Activated T-cell treated with anti-CD3 and anti-CD28 coated beads, Interleukin-2, amount 50 U/mL, for 72 hours (primary cell): ENCODE measurements around the gene RPUSD1. TPM values are rescaled to one million over a fixed set of nuclear protein-coding genes. Genes with fewer than 3 reads are reported as not detected.
"Not testable (repeated sequence)": the region's sequence is repeated elsewhere in the genome, so short reads cannot be mapped to it uniquely, and the experiment has no call there.

Experiments
- ATAC-seq, 2 donors: fragments of 150-1000 bp; cut with Tn5 transposase; replicated peaks in 1 of 2; 2 replicates each; pipeline ENCODE4 v1.10.0; 2021; ENCODE audit warnings: moderate library complexity in 2 of 2, mild to moderate bottlenecking in 1 of 2
- DNase-seq, 2 donors: peaks; one replicate each; pipeline ENCODE4 v3.0.0; 2021 to 2022; ENCODE audit warnings: mixed read lengths in 1 of 2
- H3K27ac Mint-ChIP-seq: one replicate; pipeline ENCODE4 v1.8.0; 2022; ENCODE audit warnings: mild to moderate bottlenecking, moderate library complexity, mixed read lengths
- H3K27me3 Mint-ChIP-seq: one replicate; pipeline ENCODE4 v1.8.0; 2022; ENCODE audit warnings: low read depth, mixed read lengths
- H3K36me3 Mint-ChIP-seq, 2 donors: one replicate each; pipeline ENCODE4 v1.8.0; 2022; ENCODE audit warnings: mixed read lengths in 2 of 2, mild to moderate bottlenecking in 1 of 2; ENCODE audit not compliant: insufficient read depth in 2 of 2
- H3K4me1 Mint-ChIP-seq: one replicate; pipeline ENCODE4 v1.8.0; 2022; ENCODE audit warnings: low read depth, mixed read lengths
- H3K4me3 Mint-ChIP-seq, 2 donors: one replicate each; pipeline ENCODE4 v1.8.0; 2022; ENCODE audit warnings: mild to moderate bottlenecking in 2 of 2, mixed read lengths in 2 of 2, moderate library complexity in 2 of 2
- H3K9me3 Mint-ChIP-seq, 2 donors: one replicate each; pipeline ENCODE4 v1.8.0; 2022; ENCODE audit warnings: mixed read lengths in 2 of 2
- total RNA-seq, 2 donors: library from RNA; stranded (reverse); gene quantifications; one replicate each; pipeline ENCODE4 v1.2.3, GENCODE V29; 2022

Gene RPUSD1
- total RNA-seq, 2 donors from 2014 or later, result 14.0 to 22.7 TPM

DNA sequence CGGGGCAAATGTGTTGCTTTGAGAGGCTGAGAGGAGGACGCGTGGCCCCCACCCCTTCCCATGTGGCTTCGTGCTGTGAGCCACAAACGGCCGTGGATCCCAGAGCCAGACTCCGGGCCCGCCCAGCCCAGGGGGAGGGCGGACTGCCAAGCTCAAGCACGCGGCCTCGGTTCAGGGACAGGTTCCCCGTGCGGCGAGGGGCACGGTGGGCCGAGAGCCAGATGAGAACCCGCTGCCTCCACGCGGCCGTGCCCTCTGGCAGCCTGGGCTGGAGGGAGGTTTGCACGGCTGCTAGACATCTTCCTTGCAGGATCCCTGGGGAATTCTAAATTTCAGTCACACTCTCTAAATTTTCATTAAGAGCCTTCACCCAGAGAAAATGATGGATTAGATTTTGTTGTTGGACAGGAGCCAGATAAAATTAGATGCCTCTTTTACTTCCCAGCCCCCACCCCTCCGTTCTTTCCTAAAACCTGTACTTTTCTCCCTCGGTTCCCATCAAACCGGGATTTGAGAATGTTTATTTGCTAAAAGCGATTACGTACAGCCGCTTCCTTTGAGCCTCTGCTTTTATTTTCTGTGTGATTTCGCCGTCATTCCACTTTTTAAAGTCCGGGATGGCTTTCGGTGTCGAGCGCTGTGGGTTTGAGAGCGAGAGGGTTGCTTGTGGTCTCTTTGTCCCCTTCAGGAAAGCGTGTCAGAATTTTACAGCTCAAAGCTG, 37.3 kb upstream of the RPUSD1 start:
- H3K36me3 Mint-ChIP-seq, result no peaks in the 10 kb centered on the region
- no peaks in the 10 kb centered on the region for H3K9me3 Mint-ChIP-seq
- H3K27ac Mint-ChIP-seq, result no peak overlapping the region
- no peaks in the 10 kb centered on the region for H3K4me1 Mint-ChIP-seq
- peak overlapping the region in 1 of 2 donors; percentile 22 for H3K4me3 Mint-ChIP-seq
- H3K27me3 Mint-ChIP-seq, result peaks cover 9% of the 10 kb centered on the region
- no peak for ATAC-seq
- DNase-seq, result no peak

DNA sequence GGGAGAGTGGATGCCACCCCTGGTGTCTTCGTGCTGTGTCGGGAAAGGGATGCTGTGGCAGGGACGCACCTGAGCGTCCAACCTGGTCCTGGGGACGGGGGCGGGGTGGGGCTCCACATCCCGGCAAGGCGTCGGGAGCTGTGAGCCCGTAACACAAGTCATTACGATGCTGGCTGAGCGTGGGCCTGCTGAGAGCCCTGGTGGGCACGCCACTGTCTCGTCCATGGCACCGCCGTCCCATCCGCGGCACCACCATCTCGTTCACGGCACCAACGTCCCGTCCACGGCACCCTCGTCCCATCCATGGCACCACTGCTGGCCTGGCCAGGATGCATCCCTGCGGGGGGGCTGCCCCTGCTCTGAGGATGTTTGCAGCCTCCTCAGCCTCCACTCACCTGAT, 36.4 kb upstream of the RPUSD1 start:
- Mint-ChIP-seq H3K27ac (no peak overlapping the region), H3K4me1 (peaks cover 7% of the 10 kb centered on the region), H3K36me3 (no peaks in the 10 kb centered on the region), H3K4me3 (no peak overlapping the region), H3K27me3 (peaks cover 9% of the 10 kb centered on the region), H3K9me3 (no peaks in the 10 kb centered on the region)
- ATAC-seq, result no peak
- no peak for DNase-seq

DNA sequence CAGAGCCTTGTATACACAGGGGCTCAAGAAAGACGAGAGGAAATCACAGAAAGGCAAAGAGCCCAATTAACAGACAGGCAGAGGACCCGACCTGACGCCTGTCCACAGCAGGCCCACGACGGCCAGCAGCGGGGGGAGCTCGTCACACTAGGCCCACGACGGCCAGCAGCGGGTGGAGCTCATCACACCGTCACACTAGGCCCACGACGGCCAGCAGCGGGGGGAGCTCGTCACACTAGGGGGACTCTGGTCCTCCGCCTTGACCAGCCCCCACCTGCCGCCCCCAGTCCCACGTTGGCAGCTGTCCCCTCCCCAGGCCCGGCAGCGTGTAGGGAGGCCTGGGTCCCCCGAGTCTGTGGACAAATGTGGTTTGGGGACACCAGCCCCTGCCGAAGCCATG, 36.0 kb upstream of the RPUSD1 start:
- no peak for ATAC-seq
- Mint-ChIP-seq H3K36me3 (no peaks in the 10 kb centered on the region), H3K9me3 (no peaks in the 10 kb centered on the region), H3K4me3 (no peak overlapping the region), H3K27me3 (peaks cover 9% of the 10 kb centered on the region), H3K4me1 (peaks cover 11% of the 10 kb centered on the region), H3K27ac (no peak overlapping the region)
- DNase-seq, result no peak

DNA sequence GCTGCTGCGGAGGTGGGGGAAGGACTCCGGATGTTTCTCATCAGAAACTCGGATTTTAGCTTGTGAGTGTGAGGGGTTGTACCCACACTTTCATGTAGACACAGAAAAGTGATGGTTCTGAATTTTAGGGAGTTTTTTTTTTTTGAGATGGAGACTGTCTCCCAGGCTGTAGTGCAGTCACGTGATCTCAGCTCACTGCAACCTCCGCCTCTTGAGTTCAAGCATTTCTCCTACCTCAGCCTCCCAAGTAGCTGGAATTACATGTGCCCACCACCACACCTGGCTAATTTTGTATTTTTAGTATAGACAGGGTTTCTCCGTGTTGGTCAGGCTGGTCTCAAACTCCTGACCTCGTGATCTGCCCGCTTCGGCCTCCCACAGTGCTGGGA, 34.7 kb upstream of the RPUSD1 start:
- no peaks in the 10 kb centered on the region for H3K36me3 Mint-ChIP-seq
- H3K27me3 Mint-ChIP-seq, result peaks cover 9% of the 10 kb centered on the region
- no peak for DNase-seq
- H3K9me3 Mint-ChIP-seq, result no peaks in the 10 kb centered on the region
- ATAC-seq, result no peak
- H3K27ac Mint-ChIP-seq, result no peak overlapping the region
- peaks cover 11% of the 10 kb centered on the region for H3K4me1 Mint-ChIP-seq
- H3K4me3 Mint-ChIP-seq, result no peak overlapping the region

DNA sequence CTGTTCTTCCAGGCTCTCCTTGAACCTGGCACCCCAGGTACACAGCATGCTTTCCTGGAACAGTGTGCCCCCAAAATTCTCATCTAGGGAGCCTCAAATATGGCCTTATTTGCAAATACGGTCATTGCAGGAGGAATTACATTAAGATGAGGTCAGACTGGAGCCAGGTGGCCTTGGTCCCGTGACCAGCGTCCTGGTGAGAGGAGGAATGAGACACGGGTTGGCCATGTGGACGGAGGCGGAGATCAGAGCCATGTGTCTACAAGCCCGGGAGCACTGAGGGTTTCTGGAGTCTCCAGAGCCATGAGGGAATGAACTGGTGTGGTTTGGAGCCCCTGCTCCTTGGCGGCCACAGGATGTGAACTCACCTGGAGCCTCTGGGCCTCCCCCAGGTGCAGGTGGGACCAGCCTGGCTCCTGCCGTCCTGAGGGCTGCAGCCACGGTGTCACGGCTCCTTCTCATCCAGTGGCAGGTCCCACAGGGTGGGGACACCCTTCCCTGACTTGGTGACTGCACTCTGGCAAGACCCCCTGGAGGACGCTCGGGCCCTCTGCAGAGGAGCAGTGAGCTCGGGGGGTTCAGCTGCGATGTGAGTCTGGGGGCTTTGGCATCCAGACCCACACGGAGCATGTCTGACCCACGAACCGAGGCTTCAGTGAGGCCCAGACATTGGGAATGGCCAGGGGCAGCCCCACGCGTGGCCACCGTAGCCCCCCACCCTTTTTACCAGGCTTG, 34.2 kb upstream of the RPUSD1 start:
- Mint-ChIP-seq H3K9me3 (no peaks in the 10 kb centered on the region), H3K27ac (no peak overlapping the region), H3K36me3 (no peaks in the 10 kb centered on the region), H3K27me3 (peaks cover 9% of the 10 kb centered on the region), H3K4me3 (no peak overlapping the region), H3K4me1 (peaks cover 11% of the 10 kb centered on the region)
- DNase-seq, result no peak
- ATAC-seq, result no peak

DNA sequence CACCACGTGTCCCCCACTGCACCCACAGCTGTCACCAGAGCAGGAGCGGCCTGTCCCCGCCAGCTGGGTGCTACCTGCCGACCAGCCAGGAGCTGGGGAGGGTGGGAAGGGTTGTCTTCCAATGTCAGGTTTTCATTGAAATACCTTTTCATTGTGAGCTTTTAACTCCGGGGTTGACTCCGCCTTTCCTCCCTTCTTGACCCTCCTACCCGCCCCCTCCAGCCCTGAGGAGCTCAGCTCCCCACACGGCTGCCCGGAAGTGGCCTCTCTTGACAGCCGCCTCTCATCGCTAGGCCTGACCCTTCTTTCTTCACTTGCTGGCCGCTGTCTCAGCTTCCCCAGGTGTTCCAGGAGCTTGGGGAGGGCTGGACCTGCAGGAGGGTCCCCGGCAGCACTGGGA, 33.6 kb upstream of the RPUSD1 start:
- Mint-ChIP-seq H3K36me3 (no peaks in the 10 kb centered on the region), H3K4me1 (peaks cover 11% of the 10 kb centered on the region), H3K27me3 (peaks cover 9% of the 10 kb centered on the region), H3K4me3 (no peak overlapping the region), H3K27ac (no peak overlapping the region), H3K9me3 (no peaks in the 10 kb centered on the region)
- ATAC-seq, result no peak
- no peak for DNase-seq

DNA sequence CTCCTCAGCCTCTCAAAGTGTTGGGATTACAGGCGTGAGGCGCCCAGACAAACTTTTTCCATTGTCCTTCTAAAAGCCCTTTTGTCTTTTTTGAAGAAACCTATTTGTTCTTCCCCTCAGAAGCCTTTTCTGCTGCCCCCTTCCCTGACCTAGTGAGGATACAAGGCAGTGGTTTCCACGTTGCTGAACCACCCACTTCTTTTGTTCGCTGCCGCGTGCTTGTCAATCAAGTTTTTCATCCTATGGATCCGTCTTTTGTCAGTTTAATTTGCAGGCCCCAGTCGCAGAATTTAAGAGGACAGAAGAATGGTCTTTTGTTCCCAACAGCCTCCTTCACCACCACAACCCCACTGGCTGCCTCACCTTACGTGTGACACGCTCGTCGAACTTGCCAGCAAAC, 32.6 kb upstream of the RPUSD1 start:
- no peaks in the 10 kb centered on the region for H3K36me3 Mint-ChIP-seq
- no peak overlapping the region for H3K27ac Mint-ChIP-seq
- H3K4me3 Mint-ChIP-seq, result no peak overlapping the region
- peaks cover 11% of the 10 kb centered on the region for H3K4me1 Mint-ChIP-seq
- no peaks in the 10 kb centered on the region for H3K9me3 Mint-ChIP-seq
- DNase-seq, result no peak
- ATAC-seq, result no peak
- H3K27me3 Mint-ChIP-seq, result peaks cover 9% of the 10 kb centered on the region

DNA sequence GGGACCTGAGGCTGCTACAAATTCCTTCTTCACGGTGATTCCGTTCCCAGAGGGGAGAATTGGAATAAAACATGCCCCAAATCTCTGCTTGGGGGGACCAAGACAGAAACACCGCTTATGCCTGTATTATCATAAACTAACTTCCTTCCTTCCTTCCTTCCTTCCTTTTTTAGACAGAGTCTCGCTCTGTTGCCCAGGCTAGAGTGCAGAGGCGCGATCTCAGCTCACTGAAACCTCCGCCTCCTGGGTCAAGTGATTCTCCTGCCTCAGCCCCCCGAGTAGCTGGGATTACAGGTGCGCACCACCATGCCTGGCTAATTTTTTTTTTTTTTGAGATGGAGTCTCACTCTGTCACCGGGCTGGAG, 31.8 kb upstream of the RPUSD1 start:
- not testable (repeated sequence) for H3K27ac Mint-ChIP-seq, H3K27me3 Mint-ChIP-seq, ATAC-seq, H3K9me3 Mint-ChIP-seq, DNase-seq, H3K36me3 Mint-ChIP-seq
- H3K4me3 Mint-ChIP-seq, result peak overlapping the region in 1 of 2 donors; percentile 38
- peaks cover 11% of the 10 kb centered on the region for H3K4me1 Mint-ChIP-seq

DNA sequence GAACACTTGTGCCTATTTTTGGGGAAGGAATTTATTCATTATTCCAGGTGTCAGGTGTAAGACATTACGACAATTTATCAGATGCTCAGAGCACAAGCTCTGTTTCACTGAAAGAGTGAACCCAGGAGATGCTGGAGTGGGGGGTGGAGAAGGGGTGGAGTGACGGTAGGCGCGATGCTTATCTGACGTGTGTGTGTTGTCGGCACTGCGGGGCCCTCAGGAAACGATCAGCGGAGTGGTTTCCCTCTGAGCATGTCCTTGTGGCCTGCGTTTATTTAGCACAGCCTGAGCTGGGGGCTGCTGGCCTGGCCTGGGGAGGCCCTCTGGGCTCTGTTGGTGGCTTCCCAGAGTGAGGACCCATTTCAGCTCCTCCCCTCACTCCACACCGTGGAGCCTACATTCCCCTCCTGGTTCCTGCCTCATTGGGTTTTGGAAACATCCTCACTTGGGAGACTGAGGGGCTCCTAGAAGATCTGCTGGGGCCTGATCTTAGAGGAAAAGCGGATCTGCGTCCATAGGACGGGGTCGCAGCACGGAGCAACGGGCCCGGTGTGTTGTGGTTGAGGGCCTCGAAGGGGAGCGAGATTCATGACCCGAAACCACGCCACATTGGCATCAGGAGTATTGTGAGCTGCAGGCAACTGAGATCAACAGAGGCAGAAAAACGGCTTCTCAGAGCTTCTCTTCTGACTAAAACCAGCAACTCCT, 31.3 kb upstream of the RPUSD1 start:
- ATAC-seq, result peak; percentile 74 to 79
- H3K27ac Mint-ChIP-seq, result no peak overlapping the region

DNA sequence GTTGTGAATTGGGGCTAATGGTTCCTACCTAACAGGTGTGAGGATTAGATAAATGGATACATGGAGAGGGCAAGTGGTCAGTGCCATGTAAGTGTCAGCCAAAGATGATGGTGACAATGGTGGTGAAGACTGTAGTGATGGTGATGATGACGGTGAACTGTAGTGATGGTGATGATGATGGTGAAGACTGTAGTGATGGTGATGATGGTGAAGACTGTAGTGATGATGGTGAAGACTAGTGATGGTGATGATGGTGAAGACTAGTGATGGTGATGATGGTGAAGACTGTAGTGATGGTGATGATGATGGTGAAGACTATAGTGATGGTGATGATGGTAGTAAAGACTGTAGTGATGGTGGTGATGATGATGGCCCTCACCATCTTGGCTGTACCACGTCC, 30.4 kb upstream of the RPUSD1 start:
- no peak overlapping the region for H3K27ac Mint-ChIP-seq
- ATAC-seq, result no peak
- no peaks in the 10 kb centered on the region for H3K9me3 Mint-ChIP-seq
- no peak for DNase-seq
- H3K4me3 Mint-ChIP-seq, result no peak overlapping the region
- peaks cover 9% of the 10 kb centered on the region for H3K27me3 Mint-ChIP-seq
- H3K36me3 Mint-ChIP-seq, result no peaks in the 10 kb centered on the region
- H3K4me1 Mint-ChIP-seq, result peaks cover 15% of the 10 kb centered on the region

More for the DNA sequence above, 31.3 kb upstream of the RPUSD1 start:
- peak; percentile 43 to 49 for DNase-seq
- H3K36me3 Mint-ChIP-seq, result no peaks in the 10 kb centered on the region
- H3K4me1 Mint-ChIP-seq, result peaks cover 11% of the 10 kb centered on the region
- H3K4me3 Mint-ChIP-seq, result no peak overlapping the region
- H3K27me3 Mint-ChIP-seq, result peaks cover 9% of the 10 kb centered on the region
- H3K9me3 Mint-ChIP-seq, result no peaks in the 10 kb centered on the region

DNA sequence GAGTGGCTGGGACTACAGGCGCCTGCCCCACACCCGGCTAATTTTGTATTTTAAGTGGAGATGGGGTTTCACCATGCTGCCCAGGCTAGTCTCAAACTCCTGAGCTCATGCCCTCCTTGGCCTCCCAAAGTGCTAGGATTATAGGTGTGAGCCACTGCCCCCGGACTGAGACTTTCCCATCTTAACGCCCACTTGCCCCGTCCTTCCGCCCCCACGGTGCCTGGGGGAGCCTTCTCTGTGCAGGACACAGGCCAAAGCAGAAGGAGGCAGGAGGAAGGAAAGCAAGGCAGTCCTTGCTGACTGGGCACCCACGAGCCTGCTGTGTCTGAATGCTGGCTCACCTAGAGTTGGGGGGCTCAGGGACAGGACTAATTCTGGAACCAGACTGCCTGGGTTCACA, 30.0 kb upstream of the RPUSD1 start:
- Mint-ChIP-seq H3K36me3 (no peaks in the 10 kb centered on the region), H3K4me3 (no peak overlapping the region), H3K27me3 (peaks cover 9% of the 10 kb centered on the region), H3K4me1 (peaks cover 15% of the 10 kb centered on the region), H3K9me3 (no peaks in the 10 kb centered on the region), H3K27ac (no peak overlapping the region)
- ATAC-seq (no peak), DNase-seq (no peak)

DNA sequence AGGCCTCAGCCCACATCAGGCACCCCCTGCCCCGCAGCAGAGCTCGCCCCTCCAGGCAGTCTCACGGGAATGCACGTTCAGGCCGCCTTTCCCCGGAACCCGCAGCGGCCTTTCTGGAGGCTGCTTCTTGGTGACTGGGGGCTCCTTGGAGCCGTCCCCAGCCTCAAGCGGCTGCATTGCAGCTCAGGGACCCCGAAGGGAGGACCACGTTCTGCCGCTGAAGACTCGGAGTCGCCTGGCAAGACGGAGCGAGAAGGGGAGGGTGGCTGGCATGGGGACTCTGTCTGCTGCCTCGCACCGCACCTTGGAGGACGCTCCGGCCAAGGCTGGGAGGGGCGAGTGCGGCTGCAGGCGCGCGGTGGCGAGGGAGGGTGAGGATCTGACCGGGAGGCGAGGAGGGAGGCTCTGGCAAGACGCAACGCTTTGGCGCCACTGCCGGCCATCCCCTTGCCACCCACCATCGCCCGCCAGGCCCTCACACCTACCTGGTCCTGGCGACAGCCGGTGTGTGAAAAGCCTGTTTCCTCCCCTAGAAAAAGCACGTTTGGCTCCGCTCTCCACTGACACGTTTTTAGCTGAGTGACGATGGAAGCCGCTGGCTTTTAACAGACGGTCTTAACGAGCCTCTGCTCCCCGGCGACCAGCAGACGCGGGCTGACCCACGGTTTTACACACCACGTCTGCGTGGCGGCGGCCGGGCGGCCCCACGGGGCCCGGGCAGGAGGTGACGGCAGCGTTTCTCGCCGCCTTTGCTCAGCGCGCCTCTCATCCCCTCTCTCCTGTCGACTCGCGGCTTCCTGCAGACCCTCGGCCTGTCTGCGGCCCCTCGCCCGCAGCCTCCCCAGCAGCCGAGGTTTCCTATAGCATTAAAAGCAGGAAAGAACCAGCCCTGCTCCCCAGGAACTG, 29.1 kb upstream of the RPUSD1 start:
- Mint-ChIP-seq H3K4me1 (peaks cover 15% of the 10 kb centered on the region), H3K36me3 (no peaks in the 10 kb centered on the region), H3K27ac (no peak overlapping the region), H3K9me3 (no peaks in the 10 kb centered on the region), H3K27me3 (peaks cover 9% of the 10 kb centered on the region), H3K4me3 (no peak overlapping the region)
- no peak for ATAC-seq
- DNase-seq, result no peak

DNA sequence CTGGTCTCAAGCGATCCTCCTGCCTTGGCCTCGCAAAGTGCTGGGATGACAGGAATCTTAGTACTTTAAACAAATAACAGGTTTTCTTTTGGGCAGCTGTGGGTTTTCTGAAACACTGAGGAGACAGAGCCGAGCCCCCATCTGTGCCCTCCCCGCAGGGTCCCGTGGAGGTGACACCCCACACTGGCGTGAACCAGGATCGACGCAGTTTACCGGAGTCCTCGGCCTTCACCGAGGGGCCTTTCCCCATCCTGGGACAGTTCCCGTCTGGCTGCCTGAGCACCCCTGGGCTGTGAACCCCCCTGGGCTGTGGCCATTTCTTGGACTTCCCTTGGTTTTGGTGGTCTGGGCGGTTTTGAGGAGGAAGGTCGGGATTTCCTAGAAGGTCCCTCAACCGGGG, 27.7 kb upstream of the RPUSD1 start:
- no peak overlapping the region for H3K27ac Mint-ChIP-seq
- H3K4me1 Mint-ChIP-seq, result peaks cover 15% of the 10 kb centered on the region
- no peaks in the 10 kb centered on the region for H3K9me3 Mint-ChIP-seq
- DNase-seq (no peak), ATAC-seq (no peak)
- H3K4me3 Mint-ChIP-seq, result no peak overlapping the region
- peaks cover 15% of the 10 kb centered on the region for H3K27me3 Mint-ChIP-seq
- H3K36me3 Mint-ChIP-seq, result no peaks in the 10 kb centered on the region
